ENCODE results near the gene SRD5A1.

The SRD5A1 gene

GRCh38 chr5:6632888-6633468 is at the start of gene SRD5A1, which contains the start of gene NSUN2:
Gene SRD5A1, plus strand, starts transcription at chr5:6633440. Its CDS starts 137 bp downstream, at chr5:6633577.
Gene NSUN2, minus strand, starts transcription at chr5:6633044. Its CDS starts 65 bp downstream, at chr5:6632979.
- Mint-ChIP-seq H3K36me3 (ENCODE audit: low read depth) (peaks cover 48% of the 10 kb centered on the region), H3K4me3 (peak within 1 kb of the TSS; percentile 99), H3K27ac (peak within 1 kb of the TSS; percentile 98)

GRCh38 chr5:6584101-6584645 is 49.1 kb upstream of the SRD5A1 start:
- Mint-ChIP-seq H3K4me1 (no peaks in the 10 kb centered on the region), H3K27me3 (peaks cover 57% of the 10 kb centered on the region), H3K9me3 (no peaks in the 10 kb centered on the region), H3K36me3 (ENCODE audit: low read depth) (no peaks in the 10 kb centered on the region), H3K4me3 (no peak overlapping the region), H3K27ac (no peak overlapping the region)
- ATAC-seq (no peak), DNase-seq (no peak)

More at GRCh38 chr5:6632888-6633468, at the start of gene SRD5A1, which contains the start of gene NSUN2:
- no peaks in the 10 kb centered on the region for H3K27me3 Mint-ChIP-seq
- ATAC-seq (peak; percentile 90), DNase-seq (peak; percentile 92)
- H3K4me1 Mint-ChIP-seq, result peaks cover 50% of the 10 kb centered on the region
- H3K9me3 Mint-ChIP-seq, result no peaks in the 10 kb centered on the region

- ATAC-seq (no peak), DNase-seq (no peak)
- Mint-ChIP-seq H3K27ac (no peak overlapping the region), H3K36me3 (ENCODE audit: low read depth) (no peaks in the 10 kb centered on the region), H3K4me1 (no peaks in the 10 kb centered on the region), H3K9me3 (no peaks in the 10 kb centered on the region), H3K4me3 (no peak overlapping the region), H3K27me3 (peaks cover 51% of the 10 kb centered on the region)
Observed at GRCh38 chr5:6584727-6585126, 48.5 kb upstream of the SRD5A1 start.

GRCh38 chr5:6585168-6585567 is 48.1 kb upstream of the SRD5A1 start:
- H3K27me3 Mint-ChIP-seq, result peaks cover 47% of the 10 kb centered on the region
- ATAC-seq (no peak), DNase-seq (no peak)
- H3K27ac Mint-ChIP-seq, result no peak overlapping the region
- H3K9me3 Mint-ChIP-seq, result no peaks in the 10 kb centered on the region
- H3K4me1 Mint-ChIP-seq, result no peaks in the 10 kb centered on the region
- no peak overlapping the region for H3K4me3 Mint-ChIP-seq
- H3K36me3 Mint-ChIP-seq (ENCODE audit: low read depth), result no peaks in the 10 kb centered on the region

GRCh38 chr5:6585939-6586646 is 47.1 kb upstream of the SRD5A1 start:
- DNase-seq (no peak), ATAC-seq (no peak)
- no peaks in the 10 kb centered on the region for H3K4me1 Mint-ChIP-seq
- H3K4me3 Mint-ChIP-seq, result no peak overlapping the region
- H3K9me3 Mint-ChIP-seq, result no peaks in the 10 kb centered on the region
- no peak overlapping the region for H3K27ac Mint-ChIP-seq
- H3K27me3 Mint-ChIP-seq, result peaks cover 39% of the 10 kb centered on the region
- H3K36me3 Mint-ChIP-seq (ENCODE audit: low read depth), result no peaks in the 10 kb centered on the region

GRCh38 chr5:6586647-6587042 is 46.6 kb upstream of the SRD5A1 start:
- Mint-ChIP-seq H3K9me3 (no peaks in the 10 kb centered on the region), H3K36me3 (ENCODE audit: low read depth) (no peaks in the 10 kb centered on the region), H3K4me1 (no peaks in the 10 kb centered on the region), H3K4me3 (no peak overlapping the region), H3K27me3 (peaks cover 34% of the 10 kb centered on the region), H3K27ac (no peak overlapping the region)
- ATAC-seq (no peak), DNase-seq (no peak)

- H3K4me3 Mint-ChIP-seq, result no peak overlapping the region
- DNase-seq (no peak), ATAC-seq (no peak)
- H3K36me3 Mint-ChIP-seq (ENCODE audit: low read depth), result no peaks in the 10 kb centered on the region
- peaks cover 29% of the 10 kb centered on the region for H3K27me3 Mint-ChIP-seq
- H3K27ac Mint-ChIP-seq, result no peak overlapping the region
- H3K4me1 Mint-ChIP-seq, result no peaks in the 10 kb centered on the region
- no peaks in the 10 kb centered on the region for H3K9me3 Mint-ChIP-seq
Observed at GRCh38 chr5:6587171-6587570, 46.1 kb upstream of the SRD5A1 start.

GRCh38 chr5:6590581-6590980 is 42.7 kb upstream of the SRD5A1 start:
- Mint-ChIP-seq H3K4me1 (no peaks in the 10 kb centered on the region), H3K27me3 (peaks cover 4% of the 10 kb centered on the region), H3K9me3 (no peaks in the 10 kb centered on the region), H3K27ac (no peak overlapping the region), H3K4me3 (no peak overlapping the region), H3K36me3 (ENCODE audit: low read depth) (no peaks in the 10 kb centered on the region)
- ATAC-seq (no peak), DNase-seq (no peak)

- H3K4me3 Mint-ChIP-seq, result no peak overlapping the region
- H3K36me3 Mint-ChIP-seq (ENCODE audit: low read depth), result peaks cover 12% of the 10 kb centered on the region
- DNase-seq (no peak), ATAC-seq (no peak)
- H3K27ac Mint-ChIP-seq, result no peak overlapping the region
- H3K4me1 Mint-ChIP-seq, result no peaks in the 10 kb centered on the region
- peaks cover 4% of the 10 kb centered on the region for H3K27me3 Mint-ChIP-seq
- no peaks in the 10 kb centered on the region for H3K9me3 Mint-ChIP-seq
Observed at GRCh38 chr5:6591671-6592288, 41.5 kb upstream of the SRD5A1 start.

- no peaks in the 10 kb centered on the region for H3K9me3 Mint-ChIP-seq
- no peaks in the 10 kb centered on the region for H3K27me3 Mint-ChIP-seq
- H3K4me3 Mint-ChIP-seq, result no peak overlapping the region
- ATAC-seq (no peak), DNase-seq (no peak)
- peaks cover 20% of the 10 kb centered on the region for H3K36me3 Mint-ChIP-seq (ENCODE audit: low read depth)
- no peak overlapping the region for H3K27ac Mint-ChIP-seq
- H3K4me1 Mint-ChIP-seq, result no peaks in the 10 kb centered on the region
Observed at GRCh38 chr5:6592601-6593000, 40.6 kb upstream of the SRD5A1 start.

- H3K27ac Mint-ChIP-seq, result no peak overlapping the region
Observed at GRCh38 chr5:6593148-6594016, 39.9 kb upstream of the SRD5A1 start.

GRCh38 chr5:6594066-6594465 is 39.2 kb upstream of the SRD5A1 start:
- Mint-ChIP-seq H3K36me3 (ENCODE audit: low read depth) (peaks cover 32% of the 10 kb centered on the region), H3K9me3 (no peaks in the 10 kb centered on the region), H3K4me3 (no peak overlapping the region), H3K27me3 (no peaks in the 10 kb centered on the region), H3K27ac (no peak overlapping the region), H3K4me1 (no peaks in the 10 kb centered on the region)
- DNase-seq (no peak), ATAC-seq (no peak)

More at GRCh38 chr5:6593148-6594016, 39.9 kb upstream of the SRD5A1 start:
- no peak for DNase-seq
- no peak for ATAC-seq
- peaks cover 25% of the 10 kb centered on the region for H3K36me3 Mint-ChIP-seq (ENCODE audit: low read depth)
- no peak overlapping the region for H3K4me3 Mint-ChIP-seq
- H3K27me3 Mint-ChIP-seq, result no peaks in the 10 kb centered on the region
- H3K9me3 Mint-ChIP-seq, result no peaks in the 10 kb centered on the region
- no peaks in the 10 kb centered on the region for H3K4me1 Mint-ChIP-seq

GRCh38 chr5:6595405-6595804 is 37.8 kb upstream of the SRD5A1 start:
- Mint-ChIP-seq H3K27me3 (no peaks in the 10 kb centered on the region), H3K9me3 (no peaks in the 10 kb centered on the region), H3K4me1 (no peaks in the 10 kb centered on the region), H3K27ac (no peak overlapping the region), H3K36me3 (ENCODE audit: low read depth) (peaks cover 41% of the 10 kb centered on the region), H3K4me3 (no peak overlapping the region)
- no peak for ATAC-seq
- DNase-seq, result no peak

GRCh38 chr5:6596388-6596787 is 36.9 kb upstream of the SRD5A1 start:
- no peak for ATAC-seq
- Mint-ChIP-seq H3K36me3 (ENCODE audit: low read depth) (peaks cover 51% of the 10 kb centered on the region), H3K4me3 (no peak overlapping the region), H3K27ac (no peak overlapping the region), H3K4me1 (no peaks in the 10 kb centered on the region), H3K27me3 (no peaks in the 10 kb centered on the region), H3K9me3 (no peaks in the 10 kb centered on the region)
- DNase-seq, result no peak
